Measurements from ENCODE around the gene POU2AF1.

GRCh38 chr11:111305162-111305802, 73.8 kb downstream of the POU2AF1 start:
- TF ChIP-seq CTCF (IDR thresholded peaks at IDR 0.05; ENCODE audit: insufficient read depth, low read length, poor library complexity, severe bottlenecking), result no peak
- no peak for TF ChIP-seq EZH2phosphoT487 (conservative IDR thresholded peaks at IDR 0.05; ENCODE audit: low read length)
